Stomach (tissue), 9 donors: ENCODE data around the gene KLHDC3. TPM values are rescaled to one million over a fixed set of nuclear protein-coding genes. Genes with fewer than 3 reads are reported as not detected.

Source experiments
- DNase-seq, 2 donors: peaks; one replicate each; pipeline versions ENCODE4 v3.0.0 to v3.0.0-alpha.2; 2013 to 2019
- H3K27ac ChIP-seq, 5 donors: fragments of 200-600 bp in 4 of 5; sonication (generic) in 4 of 5; one replicate each; pipeline ENCODE4 v1.5.1; 2013 to 2019; ENCODE audit warnings: mild to moderate bottlenecking in 1 of 5, moderate library complexity in 1 of 5
- H3K27me3 ChIP-seq, 3 donors: fragments of 200-600 bp; sonication (generic); one replicate each; pipeline ENCODE4 v1.5.1; 2017 to 2019; ENCODE audit warnings: mixed run types in 1 of 3
- H3K36me3 ChIP-seq, 4 donors: fragments of 200-600 bp; sonication (generic); 1 replicate in 3 of 4; 2 replicates in 1 of 4; pipeline ENCODE4 v1.5.1; 2016 to 2019
- H3K4me1 ChIP-seq, 4 donors: fragments of 200-600 bp; sonication (generic); one replicate each; pipeline ENCODE4 v1.5.1; 2016 to 2019
- H3K4me3 ChIP-seq, 4 donors: fragments of 200-600 bp; sonication (generic) in 3 of 4; one replicate each; pipeline ENCODE4 v1.5.1; 2016 to 2019; ENCODE audit warnings: mild to moderate bottlenecking in 1 of 4
- H3K9me3 ChIP-seq, 4 donors: fragments of 200-600 bp; sonication (generic); one replicate each; pipeline ENCODE4 v1.5.1; 2016 to 2019
- EP300 ChIP-seq: sonication (generic); formaldehyde crosslinking; IDR thresholded peaks from one replicate; pipeline ENCODE4 v1.6.1; 2017; ENCODE audit warnings: antibody characterized with exemption
- POLR2A ChIP-seq, 4 donors: fragments of 450-650 bp; IDR thresholded peaks; one replicate each; pipeline ENCODE4 v1.6.1; 2016; ENCODE audit warnings: antibody characterized with exemption in 4 of 4, control low read depth in 2 of 4, mild to moderate bottlenecking in 1 of 4, moderate library complexity in 1 of 4
- POLR2AphosphoS5 ChIP-seq, 3 donors: sonication (generic); formaldehyde crosslinking; IDR thresholded peaks; one replicate each; pipeline ENCODE4 v1.6.1; 2016; ENCODE audit warnings: antibody characterized with exemption in 3 of 3
- WGBS, 5 donors: extraction: QIAGEN DNeasy Blood & Tissue Kit in 3 of 5; methylation state at CpG; one replicate each; pipeline versions ENCODE4 v1.1.5 to v1.1.7; 2013 to 2018; 5-methylcytosine and 5-hydroxymethylcytosine counted together
- intact Hi-C: fragments of 100-400 bp; cut with DNase I; formaldehyde crosslinking; loops from one replicate; pipeline ENCODE4 v1.15.1; 2023; ENCODE audit warnings: low total_unique reads
- polyA plus RNA-seq, 3 donors: library from polyadenylated mRNA; stranded (reverse); fragments of 200-250 nt; gene quantifications; one replicate each; pipeline ENCODE4 v1.2.3, GENCODE V29; 2013
- total RNA-seq, 5 donors: library from RNA; depleted of rRNA; stranded (reverse); fragments of >200 nt; gene quantifications; one replicate each; pipeline versions ENCODE4 v1.1.0 to v1.2.3, GENCODE V29; 2014 to 2016
- TF ChIP-seq, protein P1 (sequence below), 7 experiments: fragments of 450-650 bp in 4 of 7; fragments of 200-600 bp in 3 of 7; sonication (generic) in 3 of 7; IDR thresholded peaks; one replicate each; pipeline ENCODE4 v1.5.1; 2016 to 2019; ENCODE audit warnings: antibody characterized with exemption in 7 of 7, control low read depth in 2 of 7, mild to moderate bottlenecking in 1 of 7
- donor health status: healthy with polysubstance abuse.
- donor health status: Bipolar disorder and iron deficiency.
- donor health status: healthy.

KLHDC3 gene
- total and polyA plus RNA-seq, 8 donors: 40.0 to 88.5 (median 67.4) TPM

DNA sequence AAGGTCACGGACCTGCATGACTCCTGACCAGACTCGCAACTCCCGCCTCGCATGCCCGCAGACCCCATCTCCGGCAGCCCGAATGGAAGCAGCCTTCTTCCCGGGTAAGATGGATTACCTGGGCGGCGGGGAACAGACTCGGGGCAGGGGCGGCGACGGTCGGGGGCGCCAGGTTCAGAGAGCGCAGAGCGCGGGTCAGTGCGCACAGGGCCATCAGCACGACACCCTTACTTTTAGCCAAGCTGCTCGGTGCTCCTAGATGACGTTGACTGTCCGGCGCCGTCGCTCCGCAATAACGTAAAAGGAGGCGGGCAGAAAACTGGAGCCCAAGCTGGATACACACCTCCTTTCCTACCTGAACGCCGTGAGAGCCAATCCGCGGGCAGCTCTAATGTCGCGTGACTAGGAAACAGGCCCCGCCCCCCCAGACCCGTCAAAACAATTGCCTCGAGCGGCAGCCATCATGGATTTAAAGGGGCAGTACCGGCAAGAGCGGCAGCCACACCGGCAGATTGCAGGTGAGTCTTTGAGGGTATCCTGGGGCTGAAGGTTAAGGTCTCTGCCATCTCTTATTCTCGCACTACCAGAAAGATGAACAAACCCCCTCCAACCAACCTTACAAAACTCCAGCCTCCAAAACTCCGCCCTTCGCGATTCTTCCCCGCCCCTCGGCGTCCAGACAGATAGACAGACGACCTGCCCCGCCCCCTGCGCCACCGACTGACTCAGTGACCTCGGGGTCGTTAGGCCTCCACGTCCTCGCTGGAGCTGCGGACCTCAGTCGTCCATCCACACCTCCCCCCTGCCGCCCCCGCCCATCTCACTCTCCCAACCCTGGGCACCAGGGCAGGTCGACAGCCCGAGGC is 45.4 kb downstream of the KLHDC3 start, which contains the start of the genes KLC4 and MRPL2:
TSS of gene KLC4 (plus strand) at position 464 of the 866 bp plus-strand sequence. CDS start 1,705 bp downstream, outside the sequence.
TSS of gene MRPL2 (minus strand) at position 267 of the 866 bp plus-strand sequence. CDS start at position 214, 53 bp downstream.
- Histone ChIP-seq H3K4me3 (peak within 1 kb of the TSS; percentile 76 to 97 (median 90)), H3K36me3 (peaks cover 8 to 52% (median 50%) of the 10 kb centered on the region in 4 donors), H3K9me3 (no peaks in the 10 kb centered on the region), H3K27ac (peak within 1 kb of the TSS; percentile 90 to 94 (median 93)), H3K27me3 (no peaks in the 10 kb centered on the region), H3K4me1 (peaks cover 28 to 51% (median 46%) of the 10 kb centered on the region in 4 donors)
- WGBS, 5 donors: 0 to 1% (median 0%) methylated on average over 36 to 64 of the region's 64 CpGs
- intact Hi-C loops: no loop called here
- peak; percentile 98 to 99 for DNase-seq
- TF ChIP-seq POLR2A (IDR thresholded peaks at IDR 0.05): peak in 2 of 4 donors; percentile 36 to 79
- no peak for TF ChIP-seq EP300
- TF ChIP-seq POLR2AphosphoS5 (IDR thresholded peaks at IDR 0.05): peak; percentile 75 to 96 (median 93)
- TF ChIP-seq, protein P1, sequence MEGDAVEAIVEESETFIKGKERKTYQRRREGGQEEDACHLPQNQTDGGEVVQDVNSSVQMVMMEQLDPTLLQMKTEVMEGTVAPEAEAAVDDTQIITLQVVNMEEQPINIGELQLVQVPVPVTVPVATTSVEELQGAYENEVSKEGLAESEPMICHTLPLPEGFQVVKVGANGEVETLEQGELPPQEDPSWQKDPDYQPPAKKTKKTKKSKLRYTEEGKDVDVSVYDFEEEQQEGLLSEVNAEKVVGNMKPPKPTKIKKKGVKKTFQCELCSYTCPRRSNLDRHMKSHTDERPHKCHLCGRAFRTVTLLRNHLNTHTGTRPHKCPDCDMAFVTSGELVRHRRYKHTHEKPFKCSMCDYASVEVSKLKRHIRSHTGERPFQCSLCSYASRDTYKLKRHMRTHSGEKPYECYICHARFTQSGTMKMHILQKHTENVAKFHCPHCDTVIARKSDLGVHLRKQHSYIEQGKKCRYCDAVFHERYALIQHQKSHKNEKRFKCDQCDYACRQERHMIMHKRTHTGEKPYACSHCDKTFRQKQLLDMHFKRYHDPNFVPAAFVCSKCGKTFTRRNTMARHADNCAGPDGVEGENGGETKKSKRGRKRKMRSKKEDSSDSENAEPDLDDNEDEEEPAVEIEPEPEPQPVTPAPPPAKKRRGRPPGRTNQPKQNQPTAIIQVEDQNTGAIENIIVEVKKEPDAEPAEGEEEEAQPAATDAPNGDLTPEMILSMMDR (IDR thresholded peaks at IDR 0.05): no peak

- 3 to 9% (median 6%) methylated on average over 15 of the region's 15 CpGs for WGBS, 5 donors
- H3K36me3 ChIP-seq: peaks cover 11 to 54% (median 53%) of the 10 kb centered on the region in 4 donors
- H3K4me3 ChIP-seq: peak overlapping the region; percentile 76 to 97 (median 90)
- peak; percentile 78 to 79 for DNase-seq
- H3K27ac ChIP-seq: peak overlapping the region; percentile 90 to 94 (median 93)
- peak in 2 of 3 donors; percentile 5 to 52 for TF ChIP-seq POLR2AphosphoS5 (IDR thresholded peaks at IDR 0.05)
- no peak for TF ChIP-seq EP300
- intact Hi-C loops: no loop called here
- H3K27me3 ChIP-seq: no peaks in the 10 kb centered on the region
- H3K9me3 ChIP-seq: no peaks in the 10 kb centered on the region
- peaks cover 26 to 47% (median 43%) of the 10 kb centered on the region in 4 donors for H3K4me1 ChIP-seq
Measured at GRCh38 chr6:43060034-43060754, 46.1 kb downstream of the KLHDC3 start.

GRCh38 chr6:43060755-43061633 is 46.9 kb downstream of the KLHDC3 start:
- peaks cover 26 to 47% (median 43%) of the 10 kb centered on the region in 4 donors for H3K4me1 ChIP-seq
- no peaks in the 10 kb centered on the region for H3K9me3 ChIP-seq
- no peak for TF ChIP-seq POLR2AphosphoS5 (IDR thresholded peaks at IDR 0.05)
- H3K27ac ChIP-seq: peak overlapping the region; percentile 90 to 94 (median 93)
- H3K36me3 ChIP-seq: peaks cover 10 to 54% (median 53%) of the 10 kb centered on the region in 4 donors
- H3K27me3 ChIP-seq: no peaks in the 10 kb centered on the region
- H3K4me3 ChIP-seq: peak overlapping the region; percentile 76 to 97 (median 90)
- no peak for DNase-seq
- WGBS, 5 donors: 51 to 77% (median 53%) methylated on average over 10 to 12 of the region's 12 CpGs
- intact Hi-C loops: no loop called here

- H3K4me1 ChIP-seq: peaks cover 26 to 47% (median 43%) of the 10 kb centered on the region in 4 donors
- 57 to 71% (median 66%) methylated on average over 2 of the region's 2 CpGs for WGBS, 5 donors
- peaks cover 14 to 54% (median 53%) of the 10 kb centered on the region in 4 donors for H3K36me3 ChIP-seq
- H3K27me3 ChIP-seq: no peaks in the 10 kb centered on the region
- peak overlapping the region in 1 of 5 donors; percentile 90 for H3K27ac ChIP-seq
- peak overlapping the region in 1 of 4 donors; percentile 91 for H3K4me3 ChIP-seq
- no peak for TF ChIP-seq POLR2AphosphoS5 (IDR thresholded peaks at IDR 0.05)
- TF ChIP-seq, protein P1 (IDR thresholded peaks at IDR 0.05): no peak
- no peak for TF ChIP-seq EP300
- no peak for TF ChIP-seq POLR2A (IDR thresholded peaks at IDR 0.05)
- H3K9me3 ChIP-seq: no peaks in the 10 kb centered on the region
- intact Hi-C loops: no loop called here
- no peak for DNase-seq
Measured at GRCh38 chr6:43061861-43062260, 47.8 kb downstream of the KLHDC3 start.
